ENCODE results near the gene MORN1. TPM values are rescaled to one million over a fixed set of nuclear protein-coding genes. Genes with fewer than 3 reads are reported as not detected.

The MORN1 gene
- total and polyA plus RNA-seq, 2 experiments from 2014 or later = 10.8 to 24.4 TPM

GRCh38 chr1:2273401-2274090 is 117.8 kb downstream of the MORN1 start:
- H3K27me3 ChIP-seq = no peaks in the 10 kb centered on the region
- DNase-seq (ENCODE audit: low read depth in 1 of 2, low spot score in 1 of 2) = no peak
- TF ChIP-seq CTCF (IDR thresholded peaks at IDR 0.05; ENCODE audit: low read depth, low read length) = no peak

GRCh38 chr1:2272686-2273400 is 118.5 kb downstream of the MORN1 start:
- H3K9me3 ChIP-seq (ENCODE audit: low read depth) = no peaks in the 10 kb centered on the region
- H3K27ac ChIP-seq = peak overlapping the region; percentile 76
- peaks cover 48% of the 10 kb centered on the region for H3K4me1 ChIP-seq (ENCODE audit: low read depth)
- DNase-seq (ENCODE audit: low read depth in 1 of 2, low spot score in 1 of 2) = no peak
- no peak for TF ChIP-seq CTCF (IDR thresholded peaks at IDR 0.05; ENCODE audit: low read depth, low read length)
- no peak overlapping the region for H3K4me3 ChIP-seq
- no peaks in the 10 kb centered on the region for H3K27me3 ChIP-seq
- no peaks in the 10 kb centered on the region for H3K36me3 ChIP-seq

More at GRCh38 chr1:2273401-2274090, 117.8 kb downstream of the MORN1 start:
- Histone ChIP-seq H3K4me1 (ENCODE audit: low read depth) (peaks cover 51% of the 10 kb centered on the region), H3K9me3 (ENCODE audit: low read depth) (no peaks in the 10 kb centered on the region), H3K4me3 (no peak overlapping the region), H3K27ac (no peak overlapping the region), H3K36me3 (no peaks in the 10 kb centered on the region)

GRCh38 chr1:2271841-2272655 is 119.3 kb downstream of the MORN1 start:
- peak overlapping the region; percentile 76 for H3K27ac ChIP-seq
- H3K4me1 ChIP-seq (ENCODE audit: low read depth) = peaks cover 48% of the 10 kb centered on the region
- no peaks in the 10 kb centered on the region for H3K9me3 ChIP-seq (ENCODE audit: low read depth)
- no peak for TF ChIP-seq CTCF (IDR thresholded peaks at IDR 0.05; ENCODE audit: low read depth, low read length)
- no peaks in the 10 kb centered on the region for H3K36me3 ChIP-seq
- no peak overlapping the region for H3K4me3 ChIP-seq
- no peak for DNase-seq (ENCODE audit: low read depth in 1 of 2, low spot score in 1 of 2)
- no peaks in the 10 kb centered on the region for H3K27me3 ChIP-seq

Other genes with a start within 250 kb of the MORN1 start
- 109 and 130 TPM in 2 replicates for gene FAAP20, start 196.8 kb downstream of the MORN1 start, total RNA-seq
- gene FAAP20, start 196.8 kb downstream of the MORN1 start, polyA plus RNA-seq = 188 and 219 TPM in 2 replicates
- gene SKI, start 163.2 kb downstream of the MORN1 start, total RNA-seq = 25.2 and 31.9 TPM in 2 replicates
- gene SKI, start 163.2 kb downstream of the MORN1 start, polyA plus RNA-seq = 2.7 and 5.2 TPM in 2 replicates
- gene RER1, start 287 bp upstream of the MORN1 start, total RNA-seq = 46.5 and 57.9 TPM in 2 replicates
- 100 and 112 TPM in 2 replicates for gene RER1, start 287 bp upstream of the MORN1 start, polyA plus RNA-seq
- gene PEX10, start 21.0 kb upstream of the MORN1 start, total RNA-seq = 37.5 and 40.4 TPM in 2 replicates
- 34.2 and 38.8 TPM in 2 replicates for gene PEX10, start 21.0 kb upstream of the MORN1 start, polyA plus RNA-seq
- gene PLCH2, start 84.7 kb upstream of the MORN1 start, total RNA-seq = 0.33 and 0.53 TPM in 2 replicates
- 0.44 and 1.5 TPM in 2 replicates for gene PLCH2, start 84.7 kb upstream of the MORN1 start, polyA plus RNA-seq
- gene PANK4, start 135.0 kb upstream of the MORN1 start, total RNA-seq = 62.7 and 63.2 TPM in 2 replicates
- 44.5 and 72.6 TPM in 2 replicates for gene PANK4, start 135.0 kb upstream of the MORN1 start, polyA plus RNA-seq
- not detected in 2 replicates for gene HES5, start 138.7 kb upstream of the MORN1 start, total RNA-seq
- not detected in 2 replicates for gene HES5, start 138.7 kb upstream of the MORN1 start, polyA plus RNA-seq
- 0.14 and 0.24 TPM in 2 replicates for gene TNFRSF14, start 164.8 kb upstream of the MORN1 start, total RNA-seq
- gene TNFRSF14, start 164.8 kb upstream of the MORN1 start, polyA plus RNA-seq = 0.75 TPM in 1 of 2 replicates, not detected in the other
- 53.0 and 55.8 TPM in 2 replicates for gene PRXL2B, start 195.2 kb upstream of the MORN1 start, total RNA-seq
- 59.5 and 59.7 TPM in 2 replicates for gene PRXL2B, start 195.2 kb upstream of the MORN1 start, polyA plus RNA-seq
- not detected in 2 replicates for gene MMEL1, start 241.5 kb upstream of the MORN1 start, total RNA-seq
- gene MMEL1, start 241.5 kb upstream of the MORN1 start, polyA plus RNA-seq = not detected in 2 replicates

All from cardiac muscle cell (in vitro differentiated cells and primary cell).